Stimulated activated naive CD8-positive, alpha-beta T cell treated with anti-CD3 and anti-CD28 coated beads, Interleukin-15, amount 100 ng/mL, for 72 hours (primary cell): ENCODE measurements around the gene RBM20.
A peak's percentile ranks its signal among the peaks of the same experiment; 100 is the strongest.
"Not testable (repeated sequence)": the region's sequence is repeated elsewhere in the genome, so short reads cannot be mapped to it uniquely, and the experiment has no call there.

Source experiments
- ATAC-seq: fragments of 150-1000 bp; cut with Tn5 transposase; 2 replicates; pipeline ENCODE4 v1.10.0; 2021; ENCODE audit warnings: mild to moderate bottlenecking, moderate library complexity
- DNase-seq, 2 donors: peaks; one replicate each; pipeline ENCODE4 v3.0.0; 2021 to 2022
- H3K27ac Mint-ChIP-seq, 2 donors: one replicate each; pipeline ENCODE4 v1.8.0; 2022; ENCODE audit warnings: mild to moderate bottlenecking in 2 of 2, mixed read lengths in 2 of 2, moderate library complexity in 2 of 2
- H3K27me3 Mint-ChIP-seq: one replicate; pipeline ENCODE4 v1.8.0; 2022; ENCODE audit warnings: mixed read lengths
- H3K4me1 Mint-ChIP-seq: one replicate; pipeline ENCODE4 v1.8.0; 2022; ENCODE audit warnings: mild to moderate bottlenecking, mixed read lengths
- H3K4me3 Mint-ChIP-seq, 2 donors: one replicate each; pipeline ENCODE4 v1.8.0; 2022; ENCODE audit warnings: mild to moderate bottlenecking in 2 of 2, mixed read lengths in 2 of 2, moderate library complexity in 1 of 2
- H3K9me3 Mint-ChIP-seq, 2 donors: one replicate each; pipeline ENCODE4 v1.8.0; 2022; ENCODE audit warnings: mixed read lengths in 2 of 2

RBM20 gene

DNA sequence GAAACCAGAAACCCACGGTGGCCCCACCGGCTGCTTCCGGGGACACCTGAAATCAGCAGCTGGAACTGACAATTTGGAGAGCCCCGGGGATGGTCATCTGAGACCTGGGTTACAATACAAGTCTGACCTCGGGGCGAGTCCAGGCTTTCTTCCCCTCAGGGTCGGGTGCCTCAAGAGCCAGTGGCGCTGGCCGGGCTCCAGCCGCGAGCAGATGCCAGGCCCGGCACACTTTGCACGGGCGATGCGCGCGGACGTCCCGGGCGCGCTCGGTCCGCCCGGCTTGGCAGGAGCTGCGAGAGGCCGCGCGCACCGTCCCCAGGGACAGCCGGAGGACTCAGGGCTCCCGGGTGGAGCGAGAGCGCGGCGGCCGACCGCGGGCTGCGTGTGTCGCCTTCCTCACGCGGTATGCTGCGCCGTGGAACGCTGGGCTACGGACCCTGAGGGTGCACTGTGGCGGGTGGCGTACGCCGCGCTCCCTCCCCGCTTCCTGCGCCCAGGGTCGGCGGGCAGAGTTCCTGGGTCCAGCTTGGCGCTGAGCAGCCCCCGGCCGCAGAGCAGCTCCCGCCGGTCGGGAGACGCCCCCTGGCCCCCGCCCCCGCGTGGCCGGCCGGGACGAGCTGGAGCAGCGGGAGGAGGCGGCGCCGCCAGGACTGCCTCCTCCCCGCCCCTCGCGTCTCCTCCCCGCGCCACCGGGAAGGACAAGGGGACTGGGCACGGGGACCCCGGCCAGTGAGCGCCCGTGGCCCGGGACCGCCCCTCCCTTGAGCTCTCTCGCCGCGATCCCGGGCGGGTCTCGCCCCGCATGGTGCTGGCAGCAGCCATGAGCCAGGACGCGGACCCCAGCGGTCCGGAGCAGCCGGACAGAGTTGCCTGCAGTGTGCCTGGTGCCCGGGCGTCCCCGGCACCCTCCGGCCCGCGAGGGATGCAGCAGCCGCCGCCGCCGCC lies at the start of gene RBM20:
TSS of gene RBM20 (plus strand) at position 684 of the 945 bp plus-strand sequence. CDS start at position 803, 119 bp downstream.
- DNase-seq (peak; percentile 22 to 29), ATAC-seq (peak; percentile 72)
- peaks cover 36% of the 10 kb centered on the region for H3K4me1 Mint-ChIP-seq
- peak within 1 kb of the TSS; percentile 73 to 85 for H3K4me3 Mint-ChIP-seq
- H3K27ac Mint-ChIP-seq: peak within 1 kb of the TSS in 1 of 2 donors; percentile 71
- peaks cover 64% of the 10 kb centered on the region for H3K27me3 Mint-ChIP-seq
- no peaks in the 10 kb centered on the region for H3K9me3 Mint-ChIP-seq

DNA sequence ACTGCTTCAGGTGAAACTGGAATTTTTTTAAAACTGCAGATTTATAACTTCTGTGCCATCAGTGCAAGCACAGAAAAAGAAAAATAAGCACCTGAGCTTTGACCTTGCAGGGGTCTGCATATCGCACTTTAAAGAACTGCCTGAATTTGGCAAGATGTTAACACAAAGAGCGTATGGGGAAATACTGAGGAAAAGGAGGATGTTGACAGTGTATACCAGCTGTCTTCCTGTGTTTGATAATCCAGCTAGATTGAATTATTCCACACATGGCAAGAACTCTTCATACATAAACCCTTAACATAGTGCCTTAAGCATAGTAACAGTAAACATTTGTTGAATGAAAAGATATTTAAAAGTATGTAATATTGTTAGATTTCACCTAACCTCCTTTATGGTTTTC lies 46.7 kb upstream of the RBM20 start:
- no peaks in the 10 kb centered on the region for H3K9me3 Mint-ChIP-seq
- no peak overlapping the region for H3K4me3 Mint-ChIP-seq
- no peaks in the 10 kb centered on the region for H3K27me3 Mint-ChIP-seq
- DNase-seq: no peak
- ATAC-seq: no peak
- H3K27ac Mint-ChIP-seq: no peak overlapping the region
- no peaks in the 10 kb centered on the region for H3K4me1 Mint-ChIP-seq

GRCh38 chr10:110600487-110601101 lies 43.5 kb upstream of the RBM20 start:
- Mint-ChIP-seq H3K27me3 (no peaks in the 10 kb centered on the region), H3K4me1 (no peaks in the 10 kb centered on the region)
- peak in 1 of 2 donors; percentile 27 for DNase-seq

DNA sequence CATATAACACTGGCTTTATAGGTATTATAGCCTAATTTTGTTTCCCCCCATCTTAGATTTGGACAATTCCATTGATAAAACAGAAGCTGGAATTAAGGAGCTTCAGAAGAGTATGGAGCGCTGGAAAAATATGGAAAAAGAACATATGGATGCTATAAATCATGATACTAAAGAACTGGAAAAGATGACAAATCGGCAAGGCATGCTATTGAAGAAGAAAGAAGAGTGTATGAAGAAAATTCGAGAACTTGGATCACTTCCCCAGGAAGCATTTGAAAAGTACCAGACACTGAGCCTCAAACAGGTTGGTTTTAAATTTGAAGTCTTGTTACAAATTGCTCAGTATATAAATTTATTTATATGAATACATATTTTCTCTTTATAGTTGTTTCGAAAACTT lies 42.6 kb upstream of the RBM20 start:
- DNase-seq (no peak), ATAC-seq (no peak)
- Mint-ChIP-seq H3K27me3 (no peaks in the 10 kb centered on the region), H3K27ac (no peak overlapping the region), H3K9me3 (no peaks in the 10 kb centered on the region), H3K4me1 (no peaks in the 10 kb centered on the region), H3K4me3 (no peak overlapping the region)

More at GRCh38 chr10:110600487-110601101, 43.5 kb upstream of the RBM20 start:
- no peak overlapping the region for H3K27ac Mint-ChIP-seq
- H3K9me3 Mint-ChIP-seq: no peaks in the 10 kb centered on the region
- H3K4me3 Mint-ChIP-seq: no peak overlapping the region
- ATAC-seq: peak; percentile 79

DNA sequence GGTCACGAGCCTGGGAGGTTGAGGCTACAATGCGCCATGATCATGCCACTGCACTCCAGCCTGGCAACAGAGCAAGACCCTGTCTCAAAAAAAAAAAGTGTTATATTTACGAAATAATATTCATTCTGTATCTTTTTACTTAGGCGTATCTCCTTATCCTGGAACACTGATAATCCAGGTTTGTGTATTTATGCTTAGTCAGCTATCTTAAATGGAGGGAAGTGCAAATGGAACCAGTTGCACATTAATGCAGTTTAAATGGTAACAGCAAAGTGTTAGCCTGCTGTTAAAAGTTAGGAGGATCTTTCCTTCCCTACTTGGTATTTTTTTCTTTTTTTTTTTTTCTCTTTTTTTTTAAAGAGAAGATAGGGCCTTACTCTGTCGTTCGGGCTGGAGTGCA lies 36.0 kb upstream of the RBM20 start:
- Mint-ChIP-seq H3K27ac (no peak overlapping the region), H3K9me3 (no peaks in the 10 kb centered on the region), H3K4me1 (peaks cover 33% of the 10 kb centered on the region), H3K4me3 (no peak overlapping the region), H3K27me3 (peaks cover 13% of the 10 kb centered on the region)
- no peak for ATAC-seq
- no peak for DNase-seq

- no peak overlapping the region for H3K4me3 Mint-ChIP-seq
- no peaks in the 10 kb centered on the region for H3K9me3 Mint-ChIP-seq
- H3K27ac Mint-ChIP-seq: no peak overlapping the region
- ATAC-seq: no peak
- no peak for DNase-seq
- peaks cover 13% of the 10 kb centered on the region for H3K27me3 Mint-ChIP-seq
- peaks cover 48% of the 10 kb centered on the region for H3K4me1 Mint-ChIP-seq
Measured at GRCh38 chr10:110609605-110610004, 34.5 kb upstream of the RBM20 start.

- Mint-ChIP-seq H3K9me3 (no peaks in the 10 kb centered on the region), H3K4me1 (peaks cover 56% of the 10 kb centered on the region), H3K4me3 (no peak overlapping the region), H3K27me3 (peaks cover 13% of the 10 kb centered on the region), H3K27ac (no peak overlapping the region)
- DNase-seq: peak; percentile 52 to 55
- ATAC-seq: no peak
Measured at GRCh38 chr10:110610308-110610774, 33.8 kb upstream of the RBM20 start.

GRCh38 chr10:110610781-110611180 lies 33.4 kb upstream of the RBM20 start:
- H3K27me3 Mint-ChIP-seq: peaks cover 13% of the 10 kb centered on the region

DNA sequence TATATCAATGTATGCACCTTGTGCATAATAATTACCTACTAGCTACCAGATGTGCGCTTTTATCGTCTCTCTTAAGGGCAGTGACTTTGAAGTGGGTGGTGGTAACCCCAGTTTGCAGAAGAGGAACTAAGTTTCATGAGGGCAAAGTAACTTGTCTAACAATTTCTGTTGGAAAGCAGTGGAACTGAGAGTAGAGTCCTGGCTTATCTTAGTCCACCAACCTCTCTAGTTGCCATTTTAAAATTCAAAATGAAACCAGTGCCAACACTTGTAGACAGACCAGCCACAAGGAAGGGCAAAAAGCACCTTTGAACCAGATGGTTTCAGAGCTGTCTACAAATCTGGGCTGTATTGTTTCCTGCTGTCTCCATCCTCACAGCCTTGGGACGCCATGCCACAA lies 32.0 kb upstream of the RBM20 start:
- H3K4me3 Mint-ChIP-seq: no peak overlapping the region
- no peak for DNase-seq
- no peaks in the 10 kb centered on the region for H3K9me3 Mint-ChIP-seq
- peaks cover 72% of the 10 kb centered on the region for H3K4me1 Mint-ChIP-seq
- peak; percentile 59 for ATAC-seq
- H3K27me3 Mint-ChIP-seq: peaks cover 13% of the 10 kb centered on the region
- no peak overlapping the region for H3K27ac Mint-ChIP-seq

More at GRCh38 chr10:110610781-110611180, 33.4 kb upstream of the RBM20 start:
- DNase-seq, H3K9me3 Mint-ChIP-seq, H3K27ac Mint-ChIP-seq, H3K4me3 Mint-ChIP-seq, ATAC-seq: not testable (repeated sequence)
- H3K4me1 Mint-ChIP-seq: peaks cover 60% of the 10 kb centered on the region

DNA sequence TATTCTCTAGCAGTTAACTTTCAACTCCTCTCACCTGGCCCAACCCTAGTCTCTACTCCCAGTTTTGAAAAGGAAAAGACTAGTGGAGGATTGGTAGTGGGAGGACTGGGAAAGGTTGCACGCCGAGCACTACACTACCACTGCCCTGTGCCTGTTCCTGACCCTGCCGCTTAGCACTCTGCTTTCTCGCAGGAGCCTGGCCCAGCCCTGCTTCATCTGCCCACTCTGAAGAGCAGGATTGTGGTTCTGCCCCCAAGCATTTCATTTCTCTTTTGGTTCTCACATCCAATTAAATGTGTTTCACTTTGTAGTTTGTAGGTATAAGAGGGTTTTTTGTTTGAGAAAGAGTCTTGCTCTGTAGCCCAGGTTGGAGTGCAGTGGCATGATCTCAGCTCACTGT lies 31.5 kb upstream of the RBM20 start:
- H3K4me1 Mint-ChIP-seq: peaks cover 77% of the 10 kb centered on the region
- ATAC-seq (no peak), DNase-seq (no peak)

DNA sequence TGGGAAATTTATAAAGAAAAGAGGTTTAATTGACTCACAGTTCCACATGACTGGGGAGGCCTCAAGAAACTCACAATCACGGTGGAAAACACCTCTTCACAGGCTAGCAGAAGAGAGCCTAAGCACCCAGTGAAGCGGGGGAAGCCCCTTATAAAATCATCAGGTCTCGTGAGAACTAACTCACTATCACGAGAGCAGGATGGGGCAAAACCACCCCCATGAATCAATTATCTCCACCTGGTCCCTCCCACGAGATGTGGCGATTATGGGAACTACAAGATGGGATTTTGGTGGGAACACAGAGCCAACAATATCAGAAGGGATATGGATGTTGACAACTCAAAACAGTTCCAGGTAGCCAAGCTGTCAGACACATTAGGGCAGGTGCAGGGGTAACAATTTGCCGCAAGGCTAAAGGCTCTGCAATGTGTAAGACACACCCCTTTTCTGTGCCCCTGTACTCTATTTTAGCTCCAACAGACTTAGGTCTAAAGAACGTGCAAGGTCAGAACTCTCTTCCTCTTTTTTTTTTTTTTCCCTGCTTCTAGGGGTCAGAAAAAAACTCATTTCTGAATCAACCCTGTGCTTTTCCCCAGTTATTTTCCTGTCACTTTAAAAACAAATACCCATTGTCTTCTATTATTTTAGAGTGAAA lies 30.7 kb upstream of the RBM20 start:
- DNase-seq (peak; percentile 41 to 57), ATAC-seq (peak; percentile 69)
- Mint-ChIP-seq H3K27me3 (peaks cover 13% of the 10 kb centered on the region), H3K9me3 (no peaks in the 10 kb centered on the region), H3K4me1 (peaks cover 85% of the 10 kb centered on the region), H3K27ac (no peak overlapping the region), H3K4me3 (no peak overlapping the region)

More for the DNA sequence above, 31.5 kb upstream of the RBM20 start:
- no peaks in the 10 kb centered on the region for H3K9me3 Mint-ChIP-seq
- H3K27ac Mint-ChIP-seq: no peak overlapping the region
- peaks cover 13% of the 10 kb centered on the region for H3K27me3 Mint-ChIP-seq
- no peak overlapping the region for H3K4me3 Mint-ChIP-seq

DNA sequence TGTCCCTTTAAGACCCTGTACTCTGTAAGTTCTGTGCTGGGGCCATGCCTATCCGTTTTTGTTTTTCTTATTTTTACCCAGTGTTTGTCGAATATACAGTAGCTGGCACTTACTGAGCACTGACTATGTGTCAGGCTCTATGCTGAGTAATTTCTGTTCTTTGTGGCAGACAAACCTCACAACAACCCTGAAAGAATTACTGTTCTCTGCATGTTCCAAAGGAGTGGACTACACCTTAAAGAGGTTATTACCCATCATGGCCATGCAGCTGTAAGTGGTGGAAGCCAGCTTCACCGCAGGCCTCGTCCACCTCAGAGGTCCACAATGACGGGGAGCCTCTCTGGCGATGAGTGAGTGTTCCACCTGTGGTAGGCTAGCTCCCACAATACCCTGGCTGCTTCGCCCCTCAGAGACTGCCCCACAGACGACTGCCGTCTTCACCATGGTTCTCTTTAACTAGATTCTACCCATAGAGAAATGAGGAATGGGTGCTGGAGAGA lies 30.1 kb upstream of the RBM20 start:
- DNase-seq: no peak
- peaks cover 91% of the 10 kb centered on the region for H3K4me1 Mint-ChIP-seq
- H3K4me3 Mint-ChIP-seq: no peak overlapping the region

DNA sequence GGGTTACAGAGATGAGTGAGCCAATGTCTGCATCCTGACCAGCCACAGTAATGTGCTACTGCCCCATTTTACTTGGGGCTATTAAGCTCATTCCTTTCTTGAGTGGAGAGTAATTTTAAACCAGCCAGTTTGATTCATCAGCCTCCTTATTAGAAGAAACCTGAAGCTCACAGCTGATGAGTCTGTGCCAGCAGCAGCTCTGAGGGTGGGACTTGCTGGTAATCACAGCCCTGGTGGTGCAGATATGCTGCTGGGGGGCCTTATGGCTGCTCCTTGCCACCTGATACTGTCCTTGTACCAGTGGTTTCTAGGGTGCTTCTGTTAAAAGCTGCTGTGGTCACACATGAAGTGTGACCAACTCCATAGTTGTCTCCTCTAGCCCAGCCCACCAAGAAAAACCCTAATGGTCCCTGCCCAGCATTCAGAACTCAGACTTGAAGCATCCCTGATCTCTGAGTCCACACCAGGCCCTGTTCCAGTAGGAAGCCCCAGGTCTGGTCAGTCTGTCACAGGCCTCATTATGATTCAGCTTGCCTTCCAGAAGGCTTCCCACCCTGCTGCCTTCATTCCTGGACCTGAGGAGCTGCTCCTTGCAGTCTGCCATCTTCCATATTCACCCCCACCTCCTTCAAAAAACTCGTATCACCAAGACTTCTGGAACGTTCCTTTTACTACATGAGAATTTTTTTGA lies 28.9 kb upstream of the RBM20 start:
- peak overlapping the region in 1 of 2 donors; percentile 43 for H3K27ac Mint-ChIP-seq
- DNase-seq: no peak
- no peak for ATAC-seq
- no peaks in the 10 kb centered on the region for H3K9me3 Mint-ChIP-seq
- no peak overlapping the region for H3K4me3 Mint-ChIP-seq
- peaks cover 92% of the 10 kb centered on the region for H3K4me1 Mint-ChIP-seq
- peaks cover 13% of the 10 kb centered on the region for H3K27me3 Mint-ChIP-seq

More for the DNA sequence above, 30.1 kb upstream of the RBM20 start:
- H3K27me3 Mint-ChIP-seq: peaks cover 13% of the 10 kb centered on the region
- H3K9me3 Mint-ChIP-seq: no peaks in the 10 kb centered on the region
- H3K27ac Mint-ChIP-seq: peak overlapping the region in 1 of 2 donors; percentile 13
- peak; percentile 62 for ATAC-seq

GRCh38 chr10:110616493-110617033 lies 27.6 kb upstream of the RBM20 start:
- H3K4me1 Mint-ChIP-seq: peaks cover 78% of the 10 kb centered on the region
- H3K27me3 Mint-ChIP-seq: peaks cover under 1% of the 10 kb centered on the region
- DNase-seq (no peak), ATAC-seq (no peak)
- H3K27ac Mint-ChIP-seq: peak overlapping the region in 1 of 2 donors; percentile 82
- no peak overlapping the region for H3K4me3 Mint-ChIP-seq
- no peaks in the 10 kb centered on the region for H3K9me3 Mint-ChIP-seq
